C4-2B (cell line): ENCODE measurements around the gene AUTS2.
A peak's percentile ranks its signal among the peaks of the same experiment; 100 is the strongest.

ENCODE experiments used
- ZFX ChIP-seq: fragments of 450-650 bp; IDR thresholded peaks from 2 replicates; pipeline ENCODE4 v1.6.1; 2017
- TF ChIP-seq, protein P1 (sequence below): fragments of 450-650 bp; conservative IDR thresholded peaks from 2 replicates; pipeline ENCODE4 v1.5.1; 2017; ENCODE audit warnings: mild to moderate bottlenecking

DNA sequence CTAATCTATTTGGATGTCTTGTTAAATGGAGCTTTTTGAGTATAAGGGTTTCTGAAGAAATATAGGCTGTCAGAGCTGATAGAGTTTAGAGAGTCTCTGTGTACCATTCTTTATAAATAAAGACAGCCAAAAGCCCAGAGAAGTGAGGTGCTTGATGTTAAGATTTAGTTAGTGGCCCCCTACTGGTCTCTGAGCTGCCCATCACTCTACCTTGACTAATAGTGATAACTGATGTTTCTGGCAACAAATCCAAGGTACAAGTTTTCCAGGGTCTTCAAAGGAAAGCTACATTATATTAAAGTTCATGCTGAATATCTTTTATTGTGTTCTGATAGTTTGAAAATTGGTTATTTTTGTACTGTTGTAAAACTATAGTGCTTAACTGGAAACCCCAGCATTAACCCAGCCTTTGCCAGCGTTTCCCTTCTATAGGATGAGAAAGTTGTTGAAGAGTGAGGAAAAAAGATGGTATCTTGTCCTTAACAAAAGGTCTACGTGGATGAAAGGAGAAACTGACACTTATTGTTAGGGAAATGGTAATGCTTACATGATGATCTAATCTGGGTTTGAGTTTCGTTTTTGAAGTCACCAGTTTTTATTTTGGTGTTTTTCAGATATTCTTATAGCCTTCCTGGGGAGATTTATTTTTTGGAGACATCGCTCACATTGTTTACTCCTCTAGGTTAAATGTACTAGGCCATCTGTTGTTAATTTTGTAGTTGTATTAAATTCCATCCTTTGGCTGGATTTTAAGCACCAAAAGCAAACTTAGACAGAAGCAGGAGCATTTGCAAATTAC is 79.0 kb downstream of the AUTS2 start:
- TF ChIP-seq, protein P1, sequence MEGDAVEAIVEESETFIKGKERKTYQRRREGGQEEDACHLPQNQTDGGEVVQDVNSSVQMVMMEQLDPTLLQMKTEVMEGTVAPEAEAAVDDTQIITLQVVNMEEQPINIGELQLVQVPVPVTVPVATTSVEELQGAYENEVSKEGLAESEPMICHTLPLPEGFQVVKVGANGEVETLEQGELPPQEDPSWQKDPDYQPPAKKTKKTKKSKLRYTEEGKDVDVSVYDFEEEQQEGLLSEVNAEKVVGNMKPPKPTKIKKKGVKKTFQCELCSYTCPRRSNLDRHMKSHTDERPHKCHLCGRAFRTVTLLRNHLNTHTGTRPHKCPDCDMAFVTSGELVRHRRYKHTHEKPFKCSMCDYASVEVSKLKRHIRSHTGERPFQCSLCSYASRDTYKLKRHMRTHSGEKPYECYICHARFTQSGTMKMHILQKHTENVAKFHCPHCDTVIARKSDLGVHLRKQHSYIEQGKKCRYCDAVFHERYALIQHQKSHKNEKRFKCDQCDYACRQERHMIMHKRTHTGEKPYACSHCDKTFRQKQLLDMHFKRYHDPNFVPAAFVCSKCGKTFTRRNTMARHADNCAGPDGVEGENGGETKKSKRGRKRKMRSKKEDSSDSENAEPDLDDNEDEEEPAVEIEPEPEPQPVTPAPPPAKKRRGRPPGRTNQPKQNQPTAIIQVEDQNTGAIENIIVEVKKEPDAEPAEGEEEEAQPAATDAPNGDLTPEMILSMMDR = peak; percentile 40
- TF ChIP-seq ZFX = no peak
